Measurements from ENCODE around the gene ELMOD1.

The ELMOD1 gene

DNA sequence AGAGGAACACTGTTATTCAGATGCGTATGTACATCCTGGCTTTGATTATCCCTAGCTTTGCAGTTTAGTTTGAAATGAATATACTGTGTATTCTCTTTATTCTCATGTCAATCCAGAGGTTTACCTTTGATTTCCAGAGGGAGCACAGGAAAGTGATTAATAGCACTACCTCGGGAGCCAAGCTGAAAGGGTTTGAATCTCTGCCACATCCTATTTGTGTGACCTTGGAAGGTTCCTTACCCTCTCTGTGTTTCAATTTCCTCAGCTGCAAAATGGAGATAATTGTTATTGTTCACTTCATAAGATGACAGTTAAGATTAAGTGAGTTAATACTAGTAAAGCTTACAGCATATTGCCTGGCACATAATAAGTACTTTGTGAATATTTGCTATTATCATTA lies 17.9 kb downstream of the ELMOD1 start:
- Histone ChIP-seq H3K27me3 (ENCODE audit: low read length) (no peaks in the 10 kb centered on the region), H2AFZ (ENCODE audit: low read depth, low read length, severe bottlenecking) (no peak overlapping the region), H3K9me2 (replicated peaks; ENCODE audit: insufficient read depth, low read length) (no peaks in the 10 kb centered on the region), H3K9me3 (ENCODE audit: insufficient read depth, low read length) (no peaks in the 10 kb centered on the region), H3K4me3 (ENCODE audit: insufficient read depth, low read length, poor library complexity, severe bottlenecking) (no peak overlapping the region), H3K9ac (ENCODE audit: low read length) (no peak overlapping the region), H3F3A (ENCODE audit: insufficient read depth) (no peaks in the 10 kb centered on the region), H4K20me1 (ENCODE audit: low read depth, low read length) (no peaks in the 10 kb centered on the region), H3K4me2 (ENCODE audit: low read depth, low read length, poor library complexity, severe bottlenecking) (no peak overlapping the region), H3K79me2 (ENCODE audit: insufficient read depth, low read length) (no peaks in the 10 kb centered on the region), H3K36me3 (ENCODE audit: low read length) (no peaks in the 10 kb centered on the region), H3K27ac (ENCODE audit: low read depth, low read length) (no peak overlapping the region)
- TF ChIP-seq, protein P1, sequence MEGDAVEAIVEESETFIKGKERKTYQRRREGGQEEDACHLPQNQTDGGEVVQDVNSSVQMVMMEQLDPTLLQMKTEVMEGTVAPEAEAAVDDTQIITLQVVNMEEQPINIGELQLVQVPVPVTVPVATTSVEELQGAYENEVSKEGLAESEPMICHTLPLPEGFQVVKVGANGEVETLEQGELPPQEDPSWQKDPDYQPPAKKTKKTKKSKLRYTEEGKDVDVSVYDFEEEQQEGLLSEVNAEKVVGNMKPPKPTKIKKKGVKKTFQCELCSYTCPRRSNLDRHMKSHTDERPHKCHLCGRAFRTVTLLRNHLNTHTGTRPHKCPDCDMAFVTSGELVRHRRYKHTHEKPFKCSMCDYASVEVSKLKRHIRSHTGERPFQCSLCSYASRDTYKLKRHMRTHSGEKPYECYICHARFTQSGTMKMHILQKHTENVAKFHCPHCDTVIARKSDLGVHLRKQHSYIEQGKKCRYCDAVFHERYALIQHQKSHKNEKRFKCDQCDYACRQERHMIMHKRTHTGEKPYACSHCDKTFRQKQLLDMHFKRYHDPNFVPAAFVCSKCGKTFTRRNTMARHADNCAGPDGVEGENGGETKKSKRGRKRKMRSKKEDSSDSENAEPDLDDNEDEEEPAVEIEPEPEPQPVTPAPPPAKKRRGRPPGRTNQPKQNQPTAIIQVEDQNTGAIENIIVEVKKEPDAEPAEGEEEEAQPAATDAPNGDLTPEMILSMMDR (IDR thresholded peaks at IDR 0.05; ENCODE audit: insufficient read depth, low read length, poor library complexity, severe bottlenecking), result no peak
- TF ChIP-seq EZH2phosphoT487 (conservative IDR thresholded peaks at IDR 0.05; ENCODE audit: low read length), result no peak

DNA sequence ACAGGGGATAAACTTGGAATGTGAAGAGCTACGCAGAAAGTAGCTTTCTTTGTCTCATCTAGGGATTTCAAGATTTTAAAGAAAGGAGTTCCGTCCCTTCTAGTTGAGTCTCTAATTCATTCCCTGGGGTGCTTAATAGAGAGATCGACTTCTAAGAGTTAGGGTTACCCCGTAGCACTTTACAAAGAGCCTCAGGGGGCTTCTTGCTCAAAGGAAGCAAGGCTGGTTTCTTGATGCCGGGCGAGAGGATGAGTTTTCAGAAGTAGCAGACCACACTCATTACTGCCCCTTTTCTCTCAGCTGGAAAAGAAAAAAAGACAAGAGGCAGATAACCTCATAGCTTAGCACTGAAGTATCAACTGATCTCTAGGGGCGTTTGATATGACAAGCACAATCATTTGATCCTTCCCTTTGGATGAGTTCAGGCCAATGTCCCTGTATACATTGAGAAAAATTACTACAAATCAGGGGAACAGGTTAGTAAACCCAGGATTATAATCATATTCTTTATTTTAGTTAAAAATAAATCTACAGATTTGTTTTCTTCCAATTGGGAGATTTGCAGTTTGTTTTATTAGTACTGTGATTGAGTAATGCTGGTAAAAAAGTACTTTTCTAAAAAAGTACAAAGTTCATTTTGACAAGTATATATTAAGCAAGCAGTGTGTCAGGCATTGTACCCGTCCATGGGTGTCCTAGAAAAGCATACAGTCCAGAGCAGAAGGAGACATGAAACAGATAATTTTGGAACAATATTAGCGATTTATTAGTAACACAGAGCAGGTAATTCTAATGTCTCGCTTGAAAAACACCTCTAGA lies 18.7 kb downstream of the ELMOD1 start:
- H3K27me3 ChIP-seq (ENCODE audit: low read length), result no peaks in the 10 kb centered on the region
- no peak overlapping the region for H3K9ac ChIP-seq (ENCODE audit: low read length)

GRCh38 chr11:107612445-107612844 lies 21.5 kb downstream of the ELMOD1 start:
- Histone ChIP-seq H4K20me1 (ENCODE audit: low read depth, low read length) (no peaks in the 10 kb centered on the region), H3K9me2 (replicated peaks; ENCODE audit: insufficient read depth, low read length) (no peaks in the 10 kb centered on the region), H3F3A (ENCODE audit: insufficient read depth) (no peaks in the 10 kb centered on the region), H3K27ac (ENCODE audit: low read depth, low read length) (no peak overlapping the region), H3K36me3 (ENCODE audit: low read length) (no peaks in the 10 kb centered on the region), H3K79me2 (ENCODE audit: insufficient read depth, low read length) (no peaks in the 10 kb centered on the region), H3K27me3 (ENCODE audit: low read length) (no peaks in the 10 kb centered on the region), H3K4me2 (ENCODE audit: low read depth, low read length, poor library complexity, severe bottlenecking) (no peak overlapping the region), H2AFZ (ENCODE audit: low read depth, low read length, severe bottlenecking) (no peak overlapping the region), H3K9me3 (ENCODE audit: insufficient read depth, low read length) (no peaks in the 10 kb centered on the region), H3K9ac (ENCODE audit: low read length) (no peak overlapping the region), H3K4me3 (ENCODE audit: insufficient read depth, low read length, poor library complexity, severe bottlenecking) (no peak overlapping the region)
- TF ChIP-seq EZH2phosphoT487 (conservative IDR thresholded peaks at IDR 0.05; ENCODE audit: low read length), result no peak
- TF ChIP-seq, protein P1 (IDR thresholded peaks at IDR 0.05; ENCODE audit: insufficient read depth, low read length, poor library complexity, severe bottlenecking), result no peak

More for the DNA sequence above, 18.7 kb downstream of the ELMOD1 start:
- H4K20me1 ChIP-seq (ENCODE audit: low read depth, low read length), result no peaks in the 10 kb centered on the region
- no peak for TF ChIP-seq EZH2phosphoT487 (conservative IDR thresholded peaks at IDR 0.05; ENCODE audit: low read length)
- TF ChIP-seq, protein P1 (IDR thresholded peaks at IDR 0.05; ENCODE audit: insufficient read depth, low read length, poor library complexity, severe bottlenecking), result no peak
- no peak overlapping the region for H2AFZ ChIP-seq (ENCODE audit: low read depth, low read length, severe bottlenecking)
- no peaks in the 10 kb centered on the region for H3K9me2 ChIP-seq (replicated peaks; ENCODE audit: insufficient read depth, low read length)
- H3K9me3 ChIP-seq (ENCODE audit: insufficient read depth, low read length), result no peaks in the 10 kb centered on the region
- H3K4me3 ChIP-seq (ENCODE audit: insufficient read depth, low read length, poor library complexity, severe bottlenecking), result no peak overlapping the region
- H3K27ac ChIP-seq (ENCODE audit: low read depth, low read length), result no peak overlapping the region
- H3K79me2 ChIP-seq (ENCODE audit: insufficient read depth, low read length), result no peaks in the 10 kb centered on the region
- H3K4me2 ChIP-seq (ENCODE audit: low read depth, low read length, poor library complexity, severe bottlenecking), result no peak overlapping the region
- no peaks in the 10 kb centered on the region for H3K36me3 ChIP-seq (ENCODE audit: low read length)
- no peaks in the 10 kb centered on the region for H3F3A ChIP-seq (ENCODE audit: insufficient read depth)

Data from SU-DHL-6 (cell line).